ENCODE results near the gene RDH14.

GRCh38 chr2:18525852-18526251 lies 34.6 kb downstream of the RDH14 start:
- TF ChIP-seq EZH2 (IDR thresholded peaks at IDR 0.05; ENCODE audit: borderline replicate concordance, low read length) (no peak), CTCF (conservative IDR thresholded peaks at IDR 0.05 in 1 of 2, IDR thresholded peaks at IDR 0.05 in 1 of 2; ENCODE audit: extremely low read depth in 1 of 2, insufficient read depth in 1 of 2, low read depth in 1 of 2, low read length in 2 of 2) (no peak)
